Measurements from ENCODE around the gene RWDD4.

DNA sequence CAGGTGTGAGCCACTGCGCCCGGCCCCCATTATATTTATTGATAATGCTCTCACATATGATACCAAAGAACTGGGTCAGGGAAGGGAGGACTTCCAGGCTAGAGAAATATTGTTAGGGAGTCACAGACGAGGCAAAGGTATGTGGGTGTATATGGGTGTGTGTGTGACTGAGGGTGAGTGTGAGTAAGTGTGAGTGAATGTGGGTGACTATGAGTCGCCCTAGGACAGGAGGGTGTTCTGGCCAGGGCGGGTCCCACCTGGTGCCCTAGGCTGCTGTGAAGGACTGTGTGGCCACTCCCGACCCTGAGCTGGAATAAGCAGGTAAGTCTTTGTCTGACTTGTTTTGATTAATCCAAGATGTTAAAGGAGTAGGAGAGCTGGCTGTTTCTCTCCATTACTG lies 34.4 kb downstream of the RWDD4 start:
- TF ChIP-seq, protein P1, sequence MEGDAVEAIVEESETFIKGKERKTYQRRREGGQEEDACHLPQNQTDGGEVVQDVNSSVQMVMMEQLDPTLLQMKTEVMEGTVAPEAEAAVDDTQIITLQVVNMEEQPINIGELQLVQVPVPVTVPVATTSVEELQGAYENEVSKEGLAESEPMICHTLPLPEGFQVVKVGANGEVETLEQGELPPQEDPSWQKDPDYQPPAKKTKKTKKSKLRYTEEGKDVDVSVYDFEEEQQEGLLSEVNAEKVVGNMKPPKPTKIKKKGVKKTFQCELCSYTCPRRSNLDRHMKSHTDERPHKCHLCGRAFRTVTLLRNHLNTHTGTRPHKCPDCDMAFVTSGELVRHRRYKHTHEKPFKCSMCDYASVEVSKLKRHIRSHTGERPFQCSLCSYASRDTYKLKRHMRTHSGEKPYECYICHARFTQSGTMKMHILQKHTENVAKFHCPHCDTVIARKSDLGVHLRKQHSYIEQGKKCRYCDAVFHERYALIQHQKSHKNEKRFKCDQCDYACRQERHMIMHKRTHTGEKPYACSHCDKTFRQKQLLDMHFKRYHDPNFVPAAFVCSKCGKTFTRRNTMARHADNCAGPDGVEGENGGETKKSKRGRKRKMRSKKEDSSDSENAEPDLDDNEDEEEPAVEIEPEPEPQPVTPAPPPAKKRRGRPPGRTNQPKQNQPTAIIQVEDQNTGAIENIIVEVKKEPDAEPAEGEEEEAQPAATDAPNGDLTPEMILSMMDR (IDR thresholded peaks at IDR 0.05), result no peak
- TF ChIP-seq POLR2A (IDR thresholded peaks at IDR 0.05), result no peak

Measured in esophagus squamous epithelium (tissue), 4 donors.